HUES48 (cell line): ENCODE measurements around the gene HORMAD2.

Experiments used
- H3K27ac ChIP-seq: one replicate; pipeline ENCODE4 v1.7.0; 2013; ENCODE audit warnings: low read depth, low read length, inconsistent platforms
- H3K27me3 ChIP-seq: 2 replicates; pipeline ENCODE4 v1.6.1; 2013; ENCODE audit warnings: mild to moderate bottlenecking, low read length; ENCODE audit not compliant: control insufficient read depth, insufficient read depth
- H3K36me3 ChIP-seq: 2 replicates; pipeline ENCODE4 v1.6.1; 2013; ENCODE audit warnings: low read length; ENCODE audit not compliant: control insufficient read depth, insufficient read depth
- H3K4me1 ChIP-seq: 2 replicates; pipeline ENCODE4 v1.6.1; 2013; ENCODE audit warnings: mild to moderate bottlenecking, low read length; ENCODE audit not compliant: control insufficient read depth, insufficient read depth
- H3K4me3 ChIP-seq: 2 replicates; pipeline ENCODE4 v1.5.1; 2013; ENCODE audit warnings: mild to moderate bottlenecking, low read depth, low read length
- H3K9ac ChIP-seq: 2 replicates; pipeline ENCODE4 v1.6.1; 2013; ENCODE audit warnings: mild to moderate bottlenecking, low read depth, low read length, moderate library complexity
- H3K9me3 ChIP-seq: 2 replicates; pipeline ENCODE4 v1.6.1; 2013; ENCODE audit warnings: low read length; ENCODE audit not compliant: control insufficient read depth, insufficient read depth

Gene HORMAD2

GRCh38 chr22:30079952-30080533, at the start of gene HORMAD2:
Gene HORMAD2 (plus strand): TSS chr22:30080464. CDS start chr22:30093953, 13,489 bp downstream.
- Histone ChIP-seq H3K27ac (no peak within 1 kb of the TSS), H3K27me3 (peaks cover 4% of the 10 kb centered on the region; the same call in 1 of the 2 replicates), H3K9ac (no peak within 1 kb of the TSS), H3K4me3 (peak within 1 kb of the TSS; percentile 58), H3K9me3 (no peaks in the 10 kb centered on the region), H3K4me1 (peaks cover 3% of the 10 kb centered on the region; the same call in 1 of the 2 replicates), H3K36me3 (no peaks in the 10 kb centered on the region)

- Histone ChIP-seq H3K9me3 (no peaks in the 10 kb centered on the region), H3K9ac (no peak overlapping the region), H3K27me3 (no peaks in the 10 kb centered on the region), H3K27ac (no peak overlapping the region), H3K4me3 (no peak overlapping the region), H3K36me3 (peaks cover 26% of the 10 kb centered on the region), H3K4me1 (no peaks in the 10 kb centered on the region)
These were observed 48.9 kb upstream of the HORMAD2 start for GRCh38 chr22:30031328-30031727.

- Histone ChIP-seq H3K27ac (no peak overlapping the region), H3K36me3 (peaks cover 20% of the 10 kb centered on the region), H3K27me3 (no peaks in the 10 kb centered on the region), H3K4me1 (no peaks in the 10 kb centered on the region), H3K9me3 (no peaks in the 10 kb centered on the region), H3K4me3 (no peak overlapping the region), H3K9ac (no peak overlapping the region)
These were observed 48.4 kb upstream of the HORMAD2 start for GRCh38 chr22:30031764-30032455.

GRCh38 chr22:30033137-30033536, 47.1 kb upstream of the HORMAD2 start:
- Histone ChIP-seq H3K27ac (no peak overlapping the region), H3K9me3 (no peaks in the 10 kb centered on the region), H3K4me1 (no peaks in the 10 kb centered on the region)

GRCh38 chr22:30033901-30034300, 46.4 kb upstream of the HORMAD2 start:
- Histone ChIP-seq H3K27ac (no peak overlapping the region), H3K9ac (no peak overlapping the region), H3K9me3 (no peaks in the 10 kb centered on the region), H3K27me3 (no peaks in the 10 kb centered on the region), H3K4me3 (no peak overlapping the region), H3K4me1 (no peaks in the 10 kb centered on the region), H3K36me3 (peaks cover 2% of the 10 kb centered on the region)

More at GRCh38 chr22:30033137-30033536, 47.1 kb upstream of the HORMAD2 start:
- Histone ChIP-seq H3K9ac (no peak overlapping the region), H3K27me3 (no peaks in the 10 kb centered on the region), H3K36me3 (peaks cover 9% of the 10 kb centered on the region), H3K4me3 (no peak overlapping the region)

- Histone ChIP-seq H3K36me3 (no peaks in the 10 kb centered on the region), H3K27me3 (no peaks in the 10 kb centered on the region), H3K9me3 (no peaks in the 10 kb centered on the region), H3K4me1 (no peaks in the 10 kb centered on the region), H3K27ac (no peak overlapping the region), H3K4me3 (no peak overlapping the region), H3K9ac (no peak overlapping the region)
These were observed 43.6 kb upstream of the HORMAD2 start for GRCh38 chr22:30036656-30037055.

- no peak overlapping the region for H3K9ac ChIP-seq
- no peaks in the 10 kb centered on the region for H3K27me3 ChIP-seq
- no peak overlapping the region for H3K27ac ChIP-seq
- no peak overlapping the region for H3K4me3 ChIP-seq
- H3K9me3 ChIP-seq: no peaks in the 10 kb centered on the region
- no peaks in the 10 kb centered on the region for H3K36me3 ChIP-seq
- H3K4me1 ChIP-seq: no peaks in the 10 kb centered on the region
These were observed 42.0 kb upstream of the HORMAD2 start for GRCh38 chr22:30038219-30038618.

- no peak overlapping the region for H3K27ac ChIP-seq
- H3K9ac ChIP-seq: no peak overlapping the region
- no peak overlapping the region for H3K4me3 ChIP-seq
- H3K27me3 ChIP-seq: no peaks in the 10 kb centered on the region
- H3K9me3 ChIP-seq: no peaks in the 10 kb centered on the region
- H3K4me1 ChIP-seq: no peaks in the 10 kb centered on the region
- H3K36me3 ChIP-seq: no peaks in the 10 kb centered on the region
These were observed 39.6 kb upstream of the HORMAD2 start for GRCh38 chr22:30040499-30041260.

- Histone ChIP-seq H3K36me3 (no peaks in the 10 kb centered on the region), H3K9me3 (no peaks in the 10 kb centered on the region), H3K27ac (no peak overlapping the region), H3K27me3 (no peaks in the 10 kb centered on the region), H3K4me3 (no peak overlapping the region), H3K9ac (no peak overlapping the region), H3K4me1 (no peaks in the 10 kb centered on the region)
These were observed 38.8 kb upstream of the HORMAD2 start for GRCh38 chr22:30041475-30041874.

GRCh38 chr22:30041881-30042280, 38.4 kb upstream of the HORMAD2 start:
- Histone ChIP-seq H3K9ac (no peak overlapping the region), H3K27me3 (no peaks in the 10 kb centered on the region), H3K4me3 (no peak overlapping the region), H3K27ac (no peak overlapping the region), H3K9me3 (no peaks in the 10 kb centered on the region), H3K4me1 (no peaks in the 10 kb centered on the region), H3K36me3 (no peaks in the 10 kb centered on the region)

GRCh38 chr22:30043161-30043560, 37.1 kb upstream of the HORMAD2 start:
- no peak overlapping the region for H3K27ac ChIP-seq
- no peaks in the 10 kb centered on the region for H3K9me3 ChIP-seq
- H3K4me1 ChIP-seq: no peaks in the 10 kb centered on the region
- H3K9ac ChIP-seq: no peak overlapping the region
- H3K36me3 ChIP-seq: no peaks in the 10 kb centered on the region
- H3K4me3 ChIP-seq: no peak overlapping the region
- H3K27me3 ChIP-seq: no peaks in the 10 kb centered on the region
